Hematopoietic multipotent progenitor cell treated with erythropoietin and hydrocortisone succinate and interleukin-3 and kit ligand, for 8 days (in vitro differentiated cells): ENCODE data around the gene LHFPL3.
"Not testable (repeated sequence)": the region's sequence is repeated elsewhere in the genome, so short reads cannot be mapped to it uniquely, and the experiment has no call there.

Experiments used
- DNase-seq: peaks from one replicate; pipeline ENCODE4 v3.0.0-alpha.2; 2015

Gene LHFPL3

GRCh38 chr7:104625956-104626355 lies 297.6 kb downstream of the LHFPL3 start:
- no peak for DNase-seq

- DNase-seq, result peak; percentile 16
Measured at GRCh38 chr7:104627516-104627915, 299.1 kb downstream of the LHFPL3 start.

- no peak for DNase-seq
Measured at GRCh38 chr7:104628017-104628416, 299.6 kb downstream of the LHFPL3 start.

- DNase-seq, result no peak
Measured at GRCh38 chr7:104629408-104629807, 301.0 kb downstream of the LHFPL3 start.

- no peak for DNase-seq
Measured at GRCh38 chr7:104640506-104640905, 312.1 kb downstream of the LHFPL3 start.

GRCh38 chr7:104642560-104642959 lies 314.2 kb downstream of the LHFPL3 start:
- no peak for DNase-seq

GRCh38 chr7:104643587-104644217 lies 315.3 kb downstream of the LHFPL3 start:
- peak; percentile 21 for DNase-seq

GRCh38 chr7:104650991-104651640 lies 322.7 kb downstream of the LHFPL3 start:
- peak; percentile 20 for DNase-seq

GRCh38 chr7:104652434-104652833 lies 324.0 kb downstream of the LHFPL3 start:
- DNase-seq, result no peak

- DNase-seq, result no peak
Measured at GRCh38 chr7:104652865-104653264, 324.5 kb downstream of the LHFPL3 start.

- DNase-seq, result no peak
Measured at GRCh38 chr7:104653825-104654401, 325.5 kb downstream of the LHFPL3 start.

GRCh38 chr7:104655592-104655991 lies 327.2 kb downstream of the LHFPL3 start:
- peak; percentile 16 for DNase-seq

GRCh38 chr7:104656467-104656866 lies 328.1 kb downstream of the LHFPL3 start:
- no peak for DNase-seq

GRCh38 chr7:104657134-104657533 lies 328.7 kb downstream of the LHFPL3 start:
- no peak for DNase-seq

- no peak for DNase-seq
Measured at GRCh38 chr7:104661575-104661974, 333.2 kb downstream of the LHFPL3 start.

- DNase-seq, result no peak
Measured at GRCh38 chr7:104664648-104665047, 336.2 kb downstream of the LHFPL3 start.

GRCh38 chr7:104677587-104677986 lies 349.2 kb downstream of the LHFPL3 start:
- DNase-seq, result no peak

GRCh38 chr7:104679085-104679484 lies 350.7 kb downstream of the LHFPL3 start:
- no peak for DNase-seq

GRCh38 chr7:104686286-104686685 lies 357.9 kb downstream of the LHFPL3 start:
- no peak for DNase-seq

GRCh38 chr7:104694710-104695109 lies 366.3 kb downstream of the LHFPL3 start:
- no peak for DNase-seq

- no peak for DNase-seq
Measured at GRCh38 chr7:104695563-104695962, 367.2 kb downstream of the LHFPL3 start.

- DNase-seq, result no peak
Measured at GRCh38 chr7:104700336-104700735, 371.9 kb downstream of the LHFPL3 start.

GRCh38 chr7:104721027-104721426 lies 392.6 kb downstream of the LHFPL3 start:
- DNase-seq, result not testable (repeated sequence)

- no peak for DNase-seq
Measured at GRCh38 chr7:104723001-104723400, 394.6 kb downstream of the LHFPL3 start.
